Inflammatory macrophage (primary cell): ENCODE results near the gene SH3RF1.

ENCODE experiments used
- DNase-seq, 2 donors: peaks; one replicate each; pipeline ENCODE4 v3.0.0-alpha.2; 2020 to 2022

Gene SH3RF1

GRCh38 chr4:169132561-169133305 is 138.0 kb downstream of the SH3RF1 start:
- no peak for DNase-seq

GRCh38 chr4:169131556-169132208 is 139.1 kb downstream of the SH3RF1 start:
- DNase-seq: no peak

- no peak for DNase-seq
These were observed 141.9 kb downstream of the SH3RF1 start for GRCh38 chr4:169128902-169129301.

- DNase-seq: no peak
These were observed 143.4 kb downstream of the SH3RF1 start for GRCh38 chr4:169127314-169127713.

GRCh38 chr4:169124661-169125060 is 146.1 kb downstream of the SH3RF1 start:
- no peak for DNase-seq

- no peak for DNase-seq
These were observed 148.3 kb downstream of the SH3RF1 start for GRCh38 chr4:169122422-169122821.

GRCh38 chr4:169121861-169122382 is 148.8 kb downstream of the SH3RF1 start:
- no peak for DNase-seq

- no peak for DNase-seq
These were observed 150.1 kb downstream of the SH3RF1 start for GRCh38 chr4:169120624-169121023.

GRCh38 chr4:169119536-169119935 is 151.2 kb downstream of the SH3RF1 start:
- no peak for DNase-seq

- DNase-seq: no peak
These were observed 153.1 kb downstream of the SH3RF1 start for GRCh38 chr4:169117591-169118081.

GRCh38 chr4:169116270-169116901 is 154.4 kb downstream of the SH3RF1 start:
- DNase-seq: no peak

GRCh38 chr4:169115897-169116254 is 154.9 kb downstream of the SH3RF1 start:
- DNase-seq: peak in 1 of 2 donors; percentile 3

GRCh38 chr4:169115144-169115896 is 155.4 kb downstream of the SH3RF1 start:
- DNase-seq: no peak

- no peak for DNase-seq
These were observed 156.3 kb downstream of the SH3RF1 start for GRCh38 chr4:169114341-169114974.

- no peak for DNase-seq
These were observed 160.1 kb downstream of the SH3RF1 start for GRCh38 chr4:169110633-169111032.

GRCh38 chr4:169109035-169109675 is 161.6 kb downstream of the SH3RF1 start:
- no peak for DNase-seq

GRCh38 chr4:169108303-169108702 is 162.5 kb downstream of the SH3RF1 start:
- DNase-seq: no peak

GRCh38 chr4:169107528-169107927 is 163.2 kb downstream of the SH3RF1 start:
- no peak for DNase-seq

GRCh38 chr4:169106696-169107229 is 164.0 kb downstream of the SH3RF1 start:
- no peak for DNase-seq

GRCh38 chr4:169105620-169106019 is 165.1 kb downstream of the SH3RF1 start:
- DNase-seq: no peak

- no peak for DNase-seq
These were observed 166.8 kb downstream of the SH3RF1 start for GRCh38 chr4:169103966-169104412.
